ENCODE data around the gene ALX4. TPM values are rescaled to one million over a fixed set of nuclear protein-coding genes. Genes with fewer than 3 reads are reported as not detected.
A peak's percentile ranks its signal among the peaks of the same experiment; 100 is the strongest.

The ALX4 gene
- total RNA-seq, 4 donors from 2014 or later = 0.21 to 1.1 (median 0.34) TPM; not detected in 1

DNA sequence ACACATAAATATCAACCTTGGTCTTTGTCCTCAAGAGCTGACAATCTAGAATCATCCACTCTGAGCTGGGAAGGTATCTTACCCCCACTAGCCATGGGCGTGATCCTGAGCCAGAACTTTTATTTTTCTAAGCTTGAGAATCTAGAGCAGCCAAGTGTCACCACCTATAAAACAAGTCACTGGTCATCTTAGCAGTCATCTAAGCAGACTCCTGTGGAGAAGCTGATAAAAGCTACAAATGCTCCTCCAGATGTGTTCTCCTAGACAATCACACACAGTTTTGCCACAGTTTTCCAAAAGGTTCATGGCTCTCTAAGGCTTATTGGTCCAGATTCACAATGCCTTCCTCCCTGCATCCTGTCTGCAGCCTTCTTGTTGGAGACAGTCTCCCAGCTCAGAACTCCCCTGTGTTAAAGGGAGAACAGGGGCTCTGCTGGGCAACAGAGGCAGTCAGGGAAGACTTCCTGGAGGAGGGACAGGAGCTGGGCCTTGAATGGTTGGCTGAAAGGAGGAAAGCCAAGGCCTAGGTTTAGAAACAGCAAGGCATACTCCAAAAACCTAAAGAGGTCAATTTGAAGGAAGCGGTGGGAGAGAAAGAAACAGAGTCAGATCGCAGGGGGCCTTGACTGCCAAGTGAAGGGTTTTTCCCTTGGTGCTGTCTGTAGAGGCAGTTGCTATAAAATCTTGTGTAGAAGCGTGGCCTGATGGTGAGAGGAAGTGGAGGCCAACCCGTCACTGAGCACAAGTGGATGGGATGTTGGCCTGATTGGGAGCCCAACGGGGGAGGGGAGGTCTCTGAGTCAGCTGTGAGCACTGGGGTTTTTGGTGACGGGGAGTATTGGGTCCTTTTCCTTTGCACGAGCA lies 42.0 kb downstream of the ALX4 start:
- H3K4me3 ChIP-seq = no peak overlapping the region
- TF ChIP-seq POLR2A (IDR thresholded peaks at IDR 0.05) (no peak), POLR2AphosphoS5 (IDR thresholded peaks at IDR 0.05) (no peak), EP300 (IDR thresholded peaks at IDR 0.05) (no peak)
- TF ChIP-seq, protein P1, sequence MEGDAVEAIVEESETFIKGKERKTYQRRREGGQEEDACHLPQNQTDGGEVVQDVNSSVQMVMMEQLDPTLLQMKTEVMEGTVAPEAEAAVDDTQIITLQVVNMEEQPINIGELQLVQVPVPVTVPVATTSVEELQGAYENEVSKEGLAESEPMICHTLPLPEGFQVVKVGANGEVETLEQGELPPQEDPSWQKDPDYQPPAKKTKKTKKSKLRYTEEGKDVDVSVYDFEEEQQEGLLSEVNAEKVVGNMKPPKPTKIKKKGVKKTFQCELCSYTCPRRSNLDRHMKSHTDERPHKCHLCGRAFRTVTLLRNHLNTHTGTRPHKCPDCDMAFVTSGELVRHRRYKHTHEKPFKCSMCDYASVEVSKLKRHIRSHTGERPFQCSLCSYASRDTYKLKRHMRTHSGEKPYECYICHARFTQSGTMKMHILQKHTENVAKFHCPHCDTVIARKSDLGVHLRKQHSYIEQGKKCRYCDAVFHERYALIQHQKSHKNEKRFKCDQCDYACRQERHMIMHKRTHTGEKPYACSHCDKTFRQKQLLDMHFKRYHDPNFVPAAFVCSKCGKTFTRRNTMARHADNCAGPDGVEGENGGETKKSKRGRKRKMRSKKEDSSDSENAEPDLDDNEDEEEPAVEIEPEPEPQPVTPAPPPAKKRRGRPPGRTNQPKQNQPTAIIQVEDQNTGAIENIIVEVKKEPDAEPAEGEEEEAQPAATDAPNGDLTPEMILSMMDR (IDR thresholded peaks at IDR 0.05) = no peak
- no peaks in the 10 kb centered on the region for H3K9me3 ChIP-seq
- 86% methylated on average over 8 of the region's 8 CpGs for WGBS
- H3K4me1 ChIP-seq = no peaks in the 10 kb centered on the region
- no peaks in the 10 kb centered on the region for H3K36me3 ChIP-seq
- H3K27me3 ChIP-seq = peaks cover 3% of the 10 kb centered on the region
- H3K27ac ChIP-seq = no peak overlapping the region
- peak in 1 of 2 donors; percentile 48 for DNase-seq (ENCODE audit: low spot score in 2 of 2)

DNA sequence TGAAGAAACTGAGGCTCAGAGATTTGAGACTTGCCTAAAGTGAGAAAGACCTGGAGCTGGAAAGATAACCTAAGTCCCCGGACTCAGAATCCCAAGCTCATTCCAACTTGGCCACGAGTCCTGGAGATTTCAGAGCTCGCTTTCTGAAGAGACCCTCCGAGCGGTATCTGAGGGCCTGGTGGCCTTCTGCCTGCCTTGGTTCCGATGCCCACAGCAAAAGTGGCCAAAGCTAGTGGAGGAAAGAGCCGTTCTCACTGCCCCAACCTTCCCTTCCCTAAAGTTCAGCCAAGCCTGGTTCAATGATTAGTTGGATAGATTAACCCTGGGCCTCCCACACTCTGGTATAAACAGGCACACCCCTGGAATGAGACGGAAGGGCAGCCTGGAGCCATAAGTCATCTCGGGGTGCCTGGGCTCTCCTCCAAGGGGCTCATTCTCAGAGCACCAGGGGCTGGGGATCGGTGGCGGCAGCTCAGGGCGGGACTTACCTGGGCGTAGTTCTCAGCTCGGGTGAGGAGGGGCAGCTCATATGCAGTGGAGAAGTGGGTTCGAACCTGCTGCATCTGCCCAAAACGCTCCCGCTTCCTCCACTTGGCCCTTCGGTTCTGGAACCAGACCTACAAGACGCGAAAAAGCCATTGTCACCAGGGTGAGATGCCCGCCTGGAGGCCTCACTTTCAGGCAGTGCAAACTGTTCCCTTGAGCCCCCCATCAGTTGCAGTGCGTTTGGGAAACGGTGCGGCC lies 42.8 kb downstream of the ALX4 start:
- Histone ChIP-seq H3K4me1 (no peaks in the 10 kb centered on the region), H3K9me3 (no peaks in the 10 kb centered on the region), H3K36me3 (no peaks in the 10 kb centered on the region), H3K27ac (no peak overlapping the region), H3K4me3 (no peak overlapping the region), H3K27me3 (peaks cover 3% of the 10 kb centered on the region)
- TF ChIP-seq EP300 (IDR thresholded peaks at IDR 0.05) (no peak), POLR2AphosphoS5 (IDR thresholded peaks at IDR 0.05) (no peak), POLR2A (IDR thresholded peaks at IDR 0.05) (no peak)
- TF ChIP-seq, protein P1 (IDR thresholded peaks at IDR 0.05) = no peak
- peak in 1 of 2 donors; percentile 67 for DNase-seq (ENCODE audit: low spot score in 2 of 2)
- WGBS = 78% methylated on average over 19 of the region's 24 CpGs

DNA sequence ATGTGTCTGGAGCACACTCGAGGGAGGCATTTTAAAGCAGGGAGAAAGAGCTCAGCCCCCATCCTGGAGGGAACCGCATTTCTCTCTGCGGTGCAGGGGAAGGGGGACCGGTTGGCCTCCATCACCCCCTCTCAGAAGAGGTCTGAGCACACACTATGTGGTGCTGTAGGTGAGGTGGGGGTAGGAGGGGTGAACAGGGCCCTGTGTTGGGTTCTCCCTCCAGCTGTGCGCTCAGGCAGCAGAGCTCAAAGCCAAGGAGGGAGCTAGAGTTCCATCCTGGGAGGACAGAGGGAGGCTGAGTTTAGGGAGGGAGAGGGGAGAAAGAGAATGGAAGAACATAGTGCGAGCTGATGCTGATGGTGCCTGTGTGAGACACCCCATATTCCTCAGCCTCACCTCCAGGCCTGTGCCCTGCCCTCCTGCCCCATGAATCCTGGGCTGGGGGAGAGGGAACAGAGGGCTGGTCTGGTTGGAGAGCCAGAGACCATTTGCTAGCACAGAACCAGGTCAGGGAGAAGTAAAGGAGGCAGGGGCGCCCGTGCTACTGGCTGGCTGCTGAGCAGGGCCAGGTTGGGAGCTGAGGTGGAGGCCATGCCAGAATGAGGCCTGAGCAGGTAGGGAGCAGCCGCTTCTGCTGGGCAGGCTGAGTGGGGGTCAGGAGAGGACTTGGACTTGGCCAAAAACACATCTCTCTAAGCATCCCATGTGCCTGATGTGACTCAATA lies 43.7 kb downstream of the ALX4 start:
- Histone ChIP-seq H3K4me1 (no peaks in the 10 kb centered on the region), H3K9me3 (no peaks in the 10 kb centered on the region), H3K27me3 (peaks cover 2% of the 10 kb centered on the region), H3K36me3 (no peaks in the 10 kb centered on the region), H3K27ac (no peak overlapping the region), H3K4me3 (no peak overlapping the region)
- WGBS = 83% methylated on average over 9 of the region's 9 CpGs
- TF ChIP-seq POLR2A (IDR thresholded peaks at IDR 0.05) = no peak
- TF ChIP-seq, protein P1 (IDR thresholded peaks at IDR 0.05) = no peak
- TF ChIP-seq POLR2AphosphoS5 (IDR thresholded peaks at IDR 0.05) = no peak
- TF ChIP-seq EP300 (IDR thresholded peaks at IDR 0.05) = no peak
- peak in 1 of 2 donors; percentile 50 for DNase-seq (ENCODE audit: low spot score in 2 of 2)

DNA sequence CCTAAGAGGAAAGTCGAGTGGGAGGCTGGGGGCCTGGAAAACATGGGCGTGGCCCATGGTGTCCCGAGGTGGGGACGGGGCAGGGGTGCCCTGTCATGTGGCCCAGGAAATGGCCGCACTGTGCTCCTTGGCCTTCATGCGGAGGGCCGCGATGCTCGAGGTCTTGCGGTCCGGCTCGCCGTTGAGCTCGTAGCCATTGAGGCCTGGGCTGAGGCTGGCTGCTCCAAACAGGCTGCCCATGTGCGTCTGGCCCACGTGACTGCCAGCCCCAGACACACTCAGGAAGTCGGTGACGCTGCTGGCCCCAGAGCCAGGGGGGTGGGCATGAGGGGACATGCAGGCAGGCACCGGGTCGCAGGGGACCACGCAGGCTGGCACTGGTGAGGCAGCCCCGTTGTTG lies 45.2 kb downstream of the ALX4 start:
- no CpG with 5 or more reads among the region's 22 CpGs for WGBS
- Histone ChIP-seq H3K27ac (no peak overlapping the region), H3K27me3 (no peaks in the 10 kb centered on the region), H3K4me3 (no peak overlapping the region), H3K36me3 (no peaks in the 10 kb centered on the region), H3K9me3 (no peaks in the 10 kb centered on the region), H3K4me1 (no peaks in the 10 kb centered on the region)
- no peak for DNase-seq (ENCODE audit: low spot score in 2 of 2)
- TF ChIP-seq POLR2A (IDR thresholded peaks at IDR 0.05) (no peak), POLR2AphosphoS5 (IDR thresholded peaks at IDR 0.05) (no peak), EP300 (IDR thresholded peaks at IDR 0.05) (no peak)
- TF ChIP-seq, protein P1 (IDR thresholded peaks at IDR 0.05) = no peak

Data from suprapubic skin (tissue), 4 donors.